Lung (tissue), 12 donors: ENCODE data around the gene CABP7. TPM values are rescaled to one million over a fixed set of nuclear protein-coding genes. Genes with fewer than 3 reads are reported as not detected.

Source experiments
- ATAC-seq: fragments of 200-7000 bp; cut with Tn5 transposase; one replicate; pipeline ENCODE4 v1.9.1; 2020; ENCODE audit warnings: moderate number of reproducible peaks; ENCODE audit not compliant: insufficient read depth, low FRiP score
- DNase-seq, 3 donors: peaks; one replicate each; pipeline ENCODE4 v3.0.0-alpha.2; 2013 to 2017
- H3K27ac ChIP-seq, 2 donors: one replicate each; pipeline ENCODE4 v1.5.1; 2013; ENCODE audit warnings: mild to moderate bottlenecking in 2 of 2, moderate library complexity in 2 of 2, control low read depth in 1 of 2, inconsistent platforms in 1 of 2, low read depth in 1 of 2, low read length in 1 of 2
- H3K27me3 ChIP-seq, 3 donors: one replicate each; pipeline ENCODE4 v1.5.1; 2013; ENCODE audit warnings: low read length in 2 of 3; ENCODE audit not compliant: control insufficient read depth in 3 of 3, insufficient read depth in 3 of 3
- H3K36me3 ChIP-seq, 4 donors: one replicate each; pipeline ENCODE4 v1.5.1; 2013; ENCODE audit warnings: low read length in 4 of 4, mild to moderate bottlenecking in 1 of 4, moderate library complexity in 1 of 4; ENCODE audit not compliant: control insufficient read depth in 4 of 4, insufficient read depth in 4 of 4
- H3K4me1 ChIP-seq, 5 donors: one replicate each; pipeline ENCODE4 v1.5.1; 2013; ENCODE audit warnings: low read length in 5 of 5, mild to moderate bottlenecking in 2 of 5, moderate library complexity in 1 of 5; ENCODE audit not compliant: control insufficient read depth in 5 of 5, insufficient read depth in 5 of 5
- H3K4me3 ChIP-seq: one replicate; pipeline ENCODE4 v1.5.1; 2013; ENCODE audit warnings: mild to moderate bottlenecking, control low read depth, moderate library complexity
- H3K9ac ChIP-seq, 2 donors: one replicate each; pipeline ENCODE4 v1.5.1; 2013; ENCODE audit warnings: low read length in 2 of 2, control low read depth in 1 of 2; ENCODE audit not compliant: insufficient read depth in 1 of 2
- H3K9me3 ChIP-seq, 4 donors: one replicate each; pipeline ENCODE4 v1.5.1; 2013; ENCODE audit warnings: low read length in 3 of 4, mild to moderate bottlenecking in 1 of 4, moderate library complexity in 1 of 4; ENCODE audit not compliant: control insufficient read depth in 4 of 4, insufficient read depth in 3 of 4
- WGBS, 2 donors: extraction: QIAGEN DNeasy Blood & Tissue Kit; methylation state at CpG; one replicate each; pipeline ENCODE4 v1.1.7; 2013; 5-methylcytosine and 5-hydroxymethylcytosine counted together
- polyA plus RNA-seq, 2 donors: library from polyadenylated mRNA; stranded (reverse); fragments of 200-250 nt; gene quantifications; one replicate each; pipeline ENCODE4 v1.2.1, GENCODE V29; 2013
- total RNA-seq, 2 donors: library from RNA; depleted of rRNA in 1 of 2; stranded (reverse); fragments of >200 nt in 1 of 2; gene quantifications; one replicate each; pipeline ENCODE4 v1.2.1, GENCODE V29; 2014 to 2021
- TF ChIP-seq, protein P1 (sequence below): IDR thresholded peaks from 2 replicates; pipeline ENCODE4 v1.5.1; 2012; ENCODE audit warnings: mild to moderate bottlenecking; ENCODE audit errors: control extremely low read depth, extremely low read depth
- donor health status: control.
- donor health status: control.
- donor health status: Bipolar disorder and iron deficiency.
- donor health status: healthy.
- donor health status: DM: yes; HTN: yes; CAD: no.

The CABP7 gene
- total and polyA plus RNA-seq, 4 donors = 0.05 to 0.12 (median 0.06) TPM; not detected in 1

DNA sequence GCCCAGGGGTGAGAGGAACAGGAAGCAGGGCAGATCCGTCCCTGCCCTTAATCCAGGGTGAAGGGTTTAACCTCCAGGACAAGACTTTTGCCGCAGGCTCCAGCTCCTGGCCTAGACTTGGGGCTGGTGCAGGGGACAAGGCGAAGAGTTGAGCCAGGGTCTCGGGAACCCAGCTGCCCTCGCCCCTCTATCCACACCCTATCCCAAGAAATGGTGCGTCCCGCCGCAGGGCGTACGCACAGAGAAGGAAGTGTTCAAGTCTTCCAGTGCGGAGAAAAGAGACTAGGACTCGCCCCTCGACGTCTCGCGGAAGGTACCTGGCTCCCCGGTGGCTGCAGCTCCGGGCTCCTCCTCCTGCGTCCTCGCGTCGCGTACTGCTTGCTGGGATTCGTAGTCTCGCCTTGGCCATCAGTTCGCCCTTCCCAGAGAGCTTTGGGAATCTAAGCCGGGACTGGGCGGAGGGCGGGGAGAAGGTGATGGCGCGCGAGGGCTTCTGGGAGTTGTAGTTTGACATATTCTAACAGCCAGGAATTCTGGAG lies 46.9 kb downstream of the CABP7 start, which contains the start of gene ZMAT5:
Gene ZMAT5, minus strand, starts transcription at position 376 of the 539 bp plus-strand sequence. CDS start 18,463 bp downstream, outside the sequence.
- no peaks in the 10 kb centered on the region for H3K27me3 ChIP-seq
- H3K9me3 ChIP-seq = no peaks in the 10 kb centered on the region
- H3K36me3 ChIP-seq = peaks cover 10 to 19% (median 11%) of the 10 kb centered on the region in 4 donors
- peak; percentile 96 for ATAC-seq
- H3K4me1 ChIP-seq = peaks cover 5 to 18% (median 14%) of the 10 kb centered on the region in 5 donors
- WGBS, 2 donors = 0% methylated on average over 31 to 32 of the region's 32 CpGs
- peak within 1 kb of the TSS; percentile 85 to 91 for H3K27ac ChIP-seq
- TF ChIP-seq, protein P1, sequence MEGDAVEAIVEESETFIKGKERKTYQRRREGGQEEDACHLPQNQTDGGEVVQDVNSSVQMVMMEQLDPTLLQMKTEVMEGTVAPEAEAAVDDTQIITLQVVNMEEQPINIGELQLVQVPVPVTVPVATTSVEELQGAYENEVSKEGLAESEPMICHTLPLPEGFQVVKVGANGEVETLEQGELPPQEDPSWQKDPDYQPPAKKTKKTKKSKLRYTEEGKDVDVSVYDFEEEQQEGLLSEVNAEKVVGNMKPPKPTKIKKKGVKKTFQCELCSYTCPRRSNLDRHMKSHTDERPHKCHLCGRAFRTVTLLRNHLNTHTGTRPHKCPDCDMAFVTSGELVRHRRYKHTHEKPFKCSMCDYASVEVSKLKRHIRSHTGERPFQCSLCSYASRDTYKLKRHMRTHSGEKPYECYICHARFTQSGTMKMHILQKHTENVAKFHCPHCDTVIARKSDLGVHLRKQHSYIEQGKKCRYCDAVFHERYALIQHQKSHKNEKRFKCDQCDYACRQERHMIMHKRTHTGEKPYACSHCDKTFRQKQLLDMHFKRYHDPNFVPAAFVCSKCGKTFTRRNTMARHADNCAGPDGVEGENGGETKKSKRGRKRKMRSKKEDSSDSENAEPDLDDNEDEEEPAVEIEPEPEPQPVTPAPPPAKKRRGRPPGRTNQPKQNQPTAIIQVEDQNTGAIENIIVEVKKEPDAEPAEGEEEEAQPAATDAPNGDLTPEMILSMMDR = no peak
- peak; percentile 94 to 98 (median 98) for DNase-seq
- peak within 1 kb of the TSS; percentile 98 to 99 for H3K9ac ChIP-seq
- peak within 1 kb of the TSS; percentile 98 for H3K4me3 ChIP-seq

- H3K9ac ChIP-seq = peak within 1 kb of the TSS; percentile 98 to 99
- no peaks in the 10 kb centered on the region for H3K27me3 ChIP-seq
- peak; percentile 92 to 96 (median 95) for DNase-seq
- H3K4me3 ChIP-seq = peak within 1 kb of the TSS; percentile 98
- H3K9me3 ChIP-seq = no peaks in the 10 kb centered on the region
- peak; percentile 82 for ATAC-seq
- TF ChIP-seq, protein P1 = no peak
- 0 to 1% methylated on average over 46 of the region's 46 CpGs for WGBS, 2 donors
- peaks cover 5 to 18% (median 14%) of the 10 kb centered on the region in 5 donors for H3K4me1 ChIP-seq
- peak within 1 kb of the TSS; percentile 85 to 91 for H3K27ac ChIP-seq
- peaks cover 10 to 19% (median 11%) of the 10 kb centered on the region in 4 donors for H3K36me3 ChIP-seq
Observed at GRCh38 chr22:29767171-29768051, 47.6 kb downstream of the CABP7 start, which contains the start of gene UQCR10. UQCR10 (plus strand) TSS chr22:29767369; CDS start chr22:29767399, 30 bp downstream.

DNA sequence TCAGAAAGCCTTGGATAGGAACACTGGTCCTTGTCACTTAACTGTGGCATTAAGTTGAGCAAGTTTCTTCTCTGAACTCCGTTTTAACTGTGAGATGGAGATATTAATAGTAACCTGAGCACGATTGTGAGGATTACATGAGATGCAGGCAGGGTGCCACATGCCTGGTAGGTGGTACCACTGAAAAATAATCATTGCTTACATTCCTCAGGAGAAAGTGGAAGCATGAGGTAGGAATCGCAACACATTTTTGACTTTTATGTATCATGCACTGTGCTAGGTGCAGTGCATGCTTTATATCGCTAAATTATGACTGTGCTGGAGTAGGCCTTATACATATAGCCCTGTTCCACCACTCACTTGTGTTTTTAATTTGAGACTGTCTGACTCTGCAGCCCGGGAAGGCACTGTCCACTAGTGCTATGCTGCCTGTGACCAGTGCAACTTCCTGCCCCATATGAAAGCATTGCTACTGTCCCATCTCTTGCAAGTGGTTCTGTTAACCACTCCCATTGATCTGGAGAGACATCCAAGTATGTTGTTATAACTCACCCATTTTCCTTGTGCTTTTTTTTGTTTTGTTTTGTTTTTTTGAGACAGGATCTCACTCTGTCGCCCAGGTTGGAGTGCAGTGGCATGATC lies 48.4 kb downstream of the CABP7 start:
- H3K9me3 ChIP-seq = no peaks in the 10 kb centered on the region
- H3K27ac ChIP-seq = peak overlapping the region; percentile 85 to 91
- H3K27me3 ChIP-seq = no peaks in the 10 kb centered on the region
- WGBS, 2 donors = 42 to 52% methylated on average over 6 of the region's 6 CpGs
- ATAC-seq = no peak
- peak overlapping the region; percentile 98 for H3K4me3 ChIP-seq
- no peak for DNase-seq
- H3K36me3 ChIP-seq = peaks cover 10 to 19% (median 11%) of the 10 kb centered on the region in 4 donors
- H3K4me1 ChIP-seq = peaks cover 5 to 18% (median 14%) of the 10 kb centered on the region in 5 donors
- peak overlapping the region; percentile 98 to 99 for H3K9ac ChIP-seq
- TF ChIP-seq, protein P1 = no peak
